GM20000 (cell line): ENCODE results near the gene PLEKHD1.

Experiments used
- DNase-seq: peaks from one replicate; pipeline ENCODE4 v3.0.0; 2012; ENCODE audit warnings: low spot score
- CTCF ChIP-seq: IDR thresholded peaks from 2 replicates; pipeline ENCODE4 v1.5.1; 2012; ENCODE audit warnings: mild to moderate bottlenecking, control low read depth; ENCODE audit errors: extremely low read depth, missing control alignments

Gene PLEKHD1

GRCh38 chr14:69483765-69484443 lies 624 bp upstream of the PLEKHD1 start:
- peak; percentile 44 for DNase-seq
- no peak for TF ChIP-seq CTCF

GRCh38 chr14:69485315-69485660 lies 760 bp downstream of the PLEKHD1 start:
- TF ChIP-seq CTCF, result no peak
- DNase-seq, result no peak

- DNase-seq, result no peak
- no peak for TF ChIP-seq CTCF
Observed at GRCh38 chr14:69485701-69486100, 1.2 kb downstream of the PLEKHD1 start.

- TF ChIP-seq CTCF, result no peak
Observed at GRCh38 chr14:69487226-69487625, 2.7 kb downstream of the PLEKHD1 start.

GRCh38 chr14:69487771-69488170 lies 3.2 kb downstream of the PLEKHD1 start:
- TF ChIP-seq CTCF, result no peak
- no peak for DNase-seq

More at GRCh38 chr14:69487226-69487625, 2.7 kb downstream of the PLEKHD1 start:
- no peak for DNase-seq

GRCh38 chr14:69489495-69489894 lies 5.0 kb downstream of the PLEKHD1 start:
- TF ChIP-seq CTCF, result no peak

GRCh38 chr14:69490219-69490918 lies 5.8 kb downstream of the PLEKHD1 start:
- no peak for DNase-seq
- TF ChIP-seq CTCF, result no peak

More at GRCh38 chr14:69489495-69489894, 5.0 kb downstream of the PLEKHD1 start:
- peak; percentile 9 for DNase-seq
